GM18861 (cell line): ENCODE measurements around the gene PCDH10.

Experiments used
- ATAC-seq: cut with Tn5 transposase; IDR thresholded peaks from one replicate; pipeline ENCODE4 v1.9.1; 2021; ENCODE audit not compliant: unreplicated experiment

PCDH10 gene

GRCh38 chr4:133148690-133149363, at the start of gene PCDH10:
TSS of gene PCDH10 (plus strand) at chr4:133149294. CDS start at chr4:133150141, 847 bp downstream.
- ATAC-seq, result peak; percentile 87

- no peak for ATAC-seq
Observed at GRCh38 chr4:133102043-133102442, 47.1 kb upstream of the PCDH10 start.

GRCh38 chr4:133102612-133103409, 46.3 kb upstream of the PCDH10 start:
- no peak for ATAC-seq

- ATAC-seq, result no peak
Observed at GRCh38 chr4:133112641-133113040, 36.5 kb upstream of the PCDH10 start.

- no peak for ATAC-seq
Observed at GRCh38 chr4:133124746-133125145, 24.3 kb upstream of the PCDH10 start.

- no peak for ATAC-seq
Observed at GRCh38 chr4:133127500-133127899, 21.6 kb upstream of the PCDH10 start.

GRCh38 chr4:133129237-133129636, 19.9 kb upstream of the PCDH10 start:
- ATAC-seq, result no peak

GRCh38 chr4:133130171-133130570, 18.9 kb upstream of the PCDH10 start:
- no peak for ATAC-seq

GRCh38 chr4:133131829-133132460, 17.1 kb upstream of the PCDH10 start:
- ATAC-seq, result no peak

- ATAC-seq, result no peak
Observed at GRCh38 chr4:133136833-133137232, 12.3 kb upstream of the PCDH10 start.

GRCh38 chr4:133137571-133137970, 11.5 kb upstream of the PCDH10 start:
- ATAC-seq, result no peak

GRCh38 chr4:133143775-133144430, 5.2 kb upstream of the PCDH10 start:
- ATAC-seq, result no peak

GRCh38 chr4:133145241-133145640, 3.9 kb upstream of the PCDH10 start:
- ATAC-seq, result no peak

GRCh38 chr4:133145758-133146573, 3.1 kb upstream of the PCDH10 start:
- ATAC-seq, result no peak

GRCh38 chr4:133146574-133147241, 2.4 kb upstream of the PCDH10 start:
- no peak for ATAC-seq

- ATAC-seq, result no peak
Observed at GRCh38 chr4:133147286-133147821, 1.7 kb upstream of the PCDH10 start.

- ATAC-seq, result no peak
Observed at GRCh38 chr4:133147921-133148689, 989 bp upstream of the PCDH10 start.

GRCh38 chr4:133149364-133149695, 236 bp downstream of the PCDH10 start:
- ATAC-seq, result no peak

GRCh38 chr4:133149932-133150471, 908 bp downstream of the PCDH10 start:
- ATAC-seq, result no peak
